ENCODE data around the gene TUBA4A. TPM values are rescaled to one million over a fixed set of nuclear protein-coding genes. Genes with fewer than 3 reads are reported as not detected.
A peak's percentile ranks its signal among the peaks of the same experiment; 100 is the strongest.
"Not testable (repeated sequence)": the region's sequence is repeated elsewhere in the genome, so short reads cannot be mapped to it uniquely, and the experiment has no call there.

The TUBA4A gene
- total and polyA plus RNA-seq, 10 of the 15 experiments (the other 5 are each of a cell fraction or from before 2014, with no cell fraction given) = 58.2 to 325 (median 134) TPM

GRCh38 chr2:219287580-219288265 lies 34.0 kb upstream of the TUBA4A start (continued):
- TF ChIP-seq ZBTB40 (IDR thresholded peaks at IDR 0.05; ENCODE audit: borderline replicate concordance) = no peak
- no peak for TF ChIP-seq JUND (IDR thresholded peaks at IDR 0.05; ENCODE audit: low read depth, low read length)
- no peak for TF ChIP-seq MEF2A (IDR thresholded peaks at IDR 0.05; ENCODE audit: insufficient read depth, low read depth, low read length)
- no peak for TF ChIP-seq NR2C2 (IDR thresholded peaks at IDR 0.05; ENCODE audit: borderline replicate concordance, control insufficient read depth, insufficient read length, low read depth)

GRCh38 chr2:219287116-219287440 lies 33.4 kb upstream of the TUBA4A start:
- H3K4me3 ChIP-seq; in situ Hi-C loops (cut with MboI); H2AFZ ChIP-seq (ENCODE audit: control insufficient read depth, low read depth, low read length); H3K9me3 ChIP-seq (replicated peaks; ENCODE audit: control insufficient read depth, insufficient read depth, low read length); BruUV-seq (replicated peaks); H3K9ac ChIP-seq (ENCODE audit: control insufficient read depth, insufficient read depth, low read length); H3K27me3 ChIP-seq (replicated peaks in 1 of 2; ENCODE audit: control insufficient read depth in 2 of 2, insufficient read depth in 2 of 2, low read length in 1 of 2); H3K4me2 ChIP-seq (ENCODE audit: control insufficient read depth, insufficient read depth); FAIRE-seq; H3K79me2 ChIP-seq (ENCODE audit: control insufficient read depth, insufficient read depth, low read length); intact Hi-C loops (cut with micrococcal nuclease; ENCODE audit: unreplicated experiment); H3K4me1 ChIP-seq (ENCODE audit: control insufficient read depth, insufficient read depth, low read length); H3K36me3 ChIP-seq (ENCODE audit: control insufficient read depth in 2 of 2, insufficient read depth in 2 of 2, low read length in 1 of 2); H4K20me1 ChIP-seq (ENCODE audit: control insufficient read depth, insufficient read depth); H3K27ac ChIP-seq (ENCODE audit: control insufficient read depth, insufficient read depth); DNase-seq (ENCODE audit: low read depth, low spot score): not testable (repeated sequence)
- ChIA-PET SMC1A (ENCODE audit: uncharacterized antibody, unreplicated experiment) (interaction anchor here (1.2 kb wide), 1 partner anchor 10 kb away, joined by 4 read pairs; no protein-coding TSS in a partner anchor), CTCF (interaction anchor here (0.8 to 2.1 kb wide), 4 partner anchors 8 to 963 kb away, joined by 3 to 18 read pairs (median 6); no protein-coding TSS in a partner anchor), RAD21 (ENCODE audit: unreplicated experiment) (interaction anchor here (1.0 kb wide), 1 partner anchor 35 kb away, joined by 4 read pairs; no protein-coding TSS in a partner anchor), POLR2A (interaction anchor here (0.7 to 1.7 kb wide), 2 partner anchors 37 to 110 kb away, joined by 3 to 7 read pairs; no protein-coding TSS in a partner anchor)
- peak; percentile 44; the same call in 1 of the 3 replicates for ATAC-seq
- 83% methylated on average over 6 of the region's 6 CpGs for WGBS (ENCODE audit: insufficient coverage, insufficient replicate concordance, low lambda C conversion rate, missing lambda C conversion rate)

Data from GM12878 (cell line).